ENCODE measurements around the gene TASP1. TPM values are rescaled to one million over a fixed set of nuclear protein-coding genes. Genes with fewer than 3 reads are reported as not detected.

Gene TASP1
- total and polyA plus RNA-seq, 10 donors, result 6.3 to 21.5 (median 15.5) TPM

DNA sequence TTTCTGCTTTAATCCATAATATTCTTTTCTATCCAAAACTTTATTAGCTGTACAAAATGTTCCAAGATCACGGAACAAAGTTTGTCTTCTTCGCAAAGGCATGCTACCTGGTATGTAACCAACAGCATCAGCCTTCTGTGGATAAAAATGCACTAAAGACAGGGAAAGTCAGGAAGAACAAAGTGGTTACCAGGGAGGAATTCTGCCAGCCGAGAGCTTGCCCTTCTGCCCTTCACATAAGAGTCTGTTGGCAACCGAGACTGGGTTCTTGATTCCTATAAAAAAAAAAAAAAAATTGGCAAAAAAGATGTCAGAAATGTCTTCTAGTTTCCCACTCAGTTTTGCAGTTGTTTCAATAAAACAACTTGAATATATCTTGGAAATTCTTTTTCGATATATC, 58.0 kb downstream of the TASP1 start:
- TF ChIP-seq, protein P1, sequence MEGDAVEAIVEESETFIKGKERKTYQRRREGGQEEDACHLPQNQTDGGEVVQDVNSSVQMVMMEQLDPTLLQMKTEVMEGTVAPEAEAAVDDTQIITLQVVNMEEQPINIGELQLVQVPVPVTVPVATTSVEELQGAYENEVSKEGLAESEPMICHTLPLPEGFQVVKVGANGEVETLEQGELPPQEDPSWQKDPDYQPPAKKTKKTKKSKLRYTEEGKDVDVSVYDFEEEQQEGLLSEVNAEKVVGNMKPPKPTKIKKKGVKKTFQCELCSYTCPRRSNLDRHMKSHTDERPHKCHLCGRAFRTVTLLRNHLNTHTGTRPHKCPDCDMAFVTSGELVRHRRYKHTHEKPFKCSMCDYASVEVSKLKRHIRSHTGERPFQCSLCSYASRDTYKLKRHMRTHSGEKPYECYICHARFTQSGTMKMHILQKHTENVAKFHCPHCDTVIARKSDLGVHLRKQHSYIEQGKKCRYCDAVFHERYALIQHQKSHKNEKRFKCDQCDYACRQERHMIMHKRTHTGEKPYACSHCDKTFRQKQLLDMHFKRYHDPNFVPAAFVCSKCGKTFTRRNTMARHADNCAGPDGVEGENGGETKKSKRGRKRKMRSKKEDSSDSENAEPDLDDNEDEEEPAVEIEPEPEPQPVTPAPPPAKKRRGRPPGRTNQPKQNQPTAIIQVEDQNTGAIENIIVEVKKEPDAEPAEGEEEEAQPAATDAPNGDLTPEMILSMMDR (IDR thresholded peaks at IDR 0.05 in 8 of 11, conservative IDR thresholded peaks at IDR 0.05 in 3 of 11), result no peak
- TF ChIP-seq POLR2AphosphoS5 (IDR thresholded peaks at IDR 0.05), result no peak
- no peak for TF ChIP-seq POLR2A (IDR thresholded peaks at IDR 0.05)
- no peak overlapping the region for H3K4me3 ChIP-seq
- H3K27ac ChIP-seq, result no peak overlapping the region
- 82 to 91% (median 86%) methylated on average over 5 of the region's 5 CpGs for WGBS, 5 donors
- no peaks in the 10 kb centered on the region for H3K27me3 ChIP-seq (replicated peaks in 1 of 7)
- peaks cover 0 to 17% (median 8%) of the 10 kb centered on the region in 8 donors for H3K9me3 ChIP-seq
- no peaks in the 10 kb centered on the region for H3K4me1 ChIP-seq
- DNase-seq, result no peak
- H3K36me3 ChIP-seq, result peaks cover 0 to 64% (median 11%) of the 10 kb centered on the region in 6 donors
- intact Hi-C loops (cut with DNase I; ENCODE audit: low total_unique reads), result no loop called here

DNA sequence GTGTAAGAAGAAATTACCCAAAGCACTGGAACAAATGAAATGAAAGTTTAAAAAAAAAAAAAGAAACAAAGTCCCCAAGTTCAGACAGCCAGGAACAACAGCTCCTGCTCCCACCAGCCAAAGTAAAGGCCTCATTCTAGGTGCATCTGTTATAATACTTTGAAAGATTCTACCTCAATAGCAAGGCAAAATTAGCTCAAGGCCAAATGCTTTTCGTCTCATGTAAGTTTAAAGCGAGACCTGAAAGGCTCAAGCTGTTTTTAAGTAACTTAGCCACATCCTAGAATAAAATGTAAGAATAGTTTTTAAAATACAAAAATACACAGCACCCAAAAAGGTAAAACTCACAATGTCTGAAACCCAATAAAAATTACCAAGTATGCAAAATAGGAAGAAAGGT, 64.7 kb downstream of the TASP1 start:
- no peak overlapping the region for H3K4me3 ChIP-seq
- intact Hi-C loops (cut with DNase I; ENCODE audit: low total_unique reads), result no loop called here
- TF ChIP-seq POLR2A (IDR thresholded peaks at IDR 0.05), result no peak
- TF ChIP-seq POLR2AphosphoS5 (IDR thresholded peaks at IDR 0.05), result no peak
- TF ChIP-seq, protein P1 (IDR thresholded peaks at IDR 0.05 in 8 of 11, conservative IDR thresholded peaks at IDR 0.05 in 3 of 11), result no peak
- H3K27ac ChIP-seq, result no peak overlapping the region
- H3K27me3 ChIP-seq (replicated peaks in 1 of 7), result no peaks in the 10 kb centered on the region
- H3K9me3 ChIP-seq, result peaks cover 0 to 12% (median 4%) of the 10 kb centered on the region in 8 donors
- DNase-seq, result no peak
- 93 to 98% (median 95%) methylated on average over 2 of the region's 2 CpGs for WGBS, 5 donors
- H3K4me1 ChIP-seq, result no peaks in the 10 kb centered on the region
- H3K36me3 ChIP-seq, result peaks cover 0 to 39% (median 2%) of the 10 kb centered on the region in 6 donors

DNA sequence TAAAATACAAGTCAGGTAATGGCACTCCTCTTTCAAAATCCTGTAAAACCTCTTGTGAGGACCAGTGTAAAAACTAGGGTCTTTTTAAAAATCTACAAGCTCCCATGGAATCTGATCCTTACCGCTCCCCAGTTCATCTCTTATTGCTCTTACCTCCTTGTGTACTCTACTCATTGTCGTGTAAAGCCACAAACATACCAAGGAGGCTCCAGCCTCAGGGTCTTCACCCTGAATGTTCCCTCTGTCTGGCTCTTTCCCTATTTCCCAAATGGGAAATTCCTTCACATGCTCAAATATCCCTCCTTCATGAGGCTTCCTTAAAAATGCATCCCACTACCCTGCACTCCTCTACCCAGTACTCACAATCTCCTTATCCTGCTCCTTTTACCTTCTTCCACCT, 67.1 kb downstream of the TASP1 start:
- 94 to 98% (median 96%) methylated on average over 2 of the region's 2 CpGs for WGBS, 5 donors
- Histone ChIP-seq H3K36me3 (peaks cover 0 to 29% (median 7%) of the 10 kb centered on the region in 6 donors), H3K9me3 (peaks cover 0 to 18% (median 8%) of the 10 kb centered on the region in 8 donors), H3K27ac (no peak overlapping the region), H3K27me3 (replicated peaks in 1 of 7) (no peaks in the 10 kb centered on the region), H3K4me3 (no peak overlapping the region), H3K4me1 (no peaks in the 10 kb centered on the region)
- TF ChIP-seq POLR2AphosphoS5 (IDR thresholded peaks at IDR 0.05) (no peak), POLR2A (IDR thresholded peaks at IDR 0.05) (no peak)
- TF ChIP-seq, protein P1 (IDR thresholded peaks at IDR 0.05 in 8 of 11, conservative IDR thresholded peaks at IDR 0.05 in 3 of 11), result no peak
- intact Hi-C loops (cut with DNase I; ENCODE audit: low total_unique reads), result no loop called here
- no peak for DNase-seq

DNA sequence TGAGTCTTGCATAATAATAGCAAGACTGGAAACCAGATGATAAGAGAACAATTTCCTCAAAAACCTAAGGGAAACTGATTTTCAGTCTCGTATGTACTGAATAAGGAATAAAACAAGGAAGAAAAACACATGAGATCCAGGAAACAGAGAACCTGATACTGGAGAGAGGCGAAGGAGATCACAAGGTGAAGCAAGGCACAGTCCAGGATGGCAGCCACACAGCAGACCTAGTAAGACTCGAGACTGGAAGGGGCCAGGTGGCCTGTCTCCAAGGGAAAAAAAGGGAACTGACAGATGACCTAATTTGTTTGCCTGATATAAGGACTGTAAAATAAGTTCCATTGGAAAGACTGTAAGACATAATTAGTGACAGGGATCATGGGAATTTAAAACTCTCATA, 71.1 kb downstream of the TASP1 start:
- peaks cover 0 to 23% (median 5%) of the 10 kb centered on the region in 6 donors for H3K36me3 ChIP-seq
- H3K27ac ChIP-seq, result no peak overlapping the region
- H3K4me1 ChIP-seq, result no peaks in the 10 kb centered on the region
- H3K9me3 ChIP-seq, result peaks cover 0 to 6% (median 4%) of the 10 kb centered on the region in 8 donors
- no peaks in the 10 kb centered on the region for H3K27me3 ChIP-seq (replicated peaks in 1 of 7)
- intact Hi-C loops (cut with DNase I; ENCODE audit: low total_unique reads), result no loop called here
- TF ChIP-seq, protein P1 (IDR thresholded peaks at IDR 0.05 in 8 of 11, conservative IDR thresholded peaks at IDR 0.05 in 3 of 11), result no peak
- no peak for TF ChIP-seq POLR2AphosphoS5 (IDR thresholded peaks at IDR 0.05)
- TF ChIP-seq POLR2A (IDR thresholded peaks at IDR 0.05), result no peak
- no peak for DNase-seq
- 48 to 73% (median 63%) methylated on average over 3 of the region's 3 CpGs for WGBS, 5 donors
- H3K4me3 ChIP-seq, result no peak overlapping the region

Data from spleen (tissue), 11 donors.